H9 (cell line): ENCODE results near the gene ZNF823. TPM values are rescaled to one million over a fixed set of nuclear protein-coding genes. Genes with fewer than 3 reads are reported as not detected.

Experiments used
- DNase-seq: peaks from one replicate; pipeline ENCODE4 v3.0.0-alpha.2; 2017
- H2AFZ ChIP-seq: one replicate; pipeline ENCODE4 v1.6.1; 2013; ENCODE audit warnings: mild to moderate bottlenecking, low read length, control low read depth, moderate library complexity
- H2AK5ac ChIP-seq: 2 replicates; pipeline ENCODE4 v1.6.1; 2013; ENCODE audit warnings: low read length, control low read depth, mixed read lengths; ENCODE audit not compliant: insufficient read length
- H2BK120ac ChIP-seq: one replicate; pipeline ENCODE4 v1.6.1; 2013; ENCODE audit warnings: low read depth, mild to moderate bottlenecking, low read length, control low read depth, inconsistent platforms; ENCODE audit not compliant: poor library complexity, severe bottlenecking
- H2BK12ac ChIP-seq: 2 replicates; pipeline ENCODE4 v1.6.1; 2013; ENCODE audit warnings: low read length, control low read depth, mixed read lengths, low read depth; ENCODE audit not compliant: insufficient read length
- H2BK15ac ChIP-seq: 2 replicates; pipeline ENCODE4 v1.6.1; 2013; ENCODE audit warnings: low read depth, low read length, control low read depth
- H2BK20ac ChIP-seq: one replicate; pipeline ENCODE4 v1.6.1; 2013; ENCODE audit warnings: low read depth, mild to moderate bottlenecking, low read length, control low read depth, inconsistent platforms; ENCODE audit not compliant: poor library complexity, severe bottlenecking
- H2BK5ac ChIP-seq: 2 replicates; pipeline ENCODE4 v1.6.1; 2013; ENCODE audit warnings: low read length, control low read depth, mixed read lengths; ENCODE audit not compliant: insufficient read length
- H3K14ac ChIP-seq: 2 replicates; pipeline ENCODE4 v1.6.1; 2013; ENCODE audit warnings: low read length, control low read depth; ENCODE audit not compliant: insufficient read depth
- H3K18ac ChIP-seq: 2 replicates; pipeline ENCODE4 v1.6.1; 2013; ENCODE audit warnings: low read depth, mild to moderate bottlenecking, mixed read lengths, low read length, control low read depth; ENCODE audit not compliant: insufficient read length
- H3K23ac ChIP-seq: 2 replicates; pipeline ENCODE4 v1.6.1; 2013; ENCODE audit warnings: low read length, control low read depth, mixed read lengths, low read depth; ENCODE audit not compliant: insufficient read length
- H3K23me2 ChIP-seq: 2 replicates; pipeline ENCODE4 v1.6.1; 2013; ENCODE audit warnings: low read depth, mild to moderate bottlenecking, mixed read lengths, low read length, control low read depth; ENCODE audit not compliant: insufficient read length, poor library complexity, severe bottlenecking
- H3K27ac ChIP-seq: 2 replicates; pipeline ENCODE4 v1.5.1; 2013; ENCODE audit warnings: low read length, control low read depth, mixed read lengths, low read depth; ENCODE audit not compliant: insufficient read length
- H3K27me3 ChIP-seq: 2 replicates; pipeline ENCODE4 v1.6.1; 2013; ENCODE audit warnings: low read length, control low read depth, inconsistent platforms; ENCODE audit not compliant: insufficient read depth
- H3K4ac ChIP-seq: 2 replicates; pipeline ENCODE4 v1.6.1; 2013; ENCODE audit warnings: low read depth, mild to moderate bottlenecking, control low read depth, inconsistent platforms, low read length, moderate library complexity
- H3K4me1 ChIP-seq: 2 replicates; pipeline ENCODE4 v1.6.1; 2013; ENCODE audit warnings: low read length, control low read depth, inconsistent platforms; ENCODE audit not compliant: insufficient read depth
- H3K4me2 ChIP-seq: 2 replicates; pipeline ENCODE4 v1.6.1; 2013; ENCODE audit warnings: low read length, control low read depth, mixed read lengths; ENCODE audit not compliant: insufficient read length, insufficient read depth
- H3K56ac ChIP-seq: 2 replicates; pipeline ENCODE4 v1.6.1; 2013; ENCODE audit warnings: low read depth, mild to moderate bottlenecking, mixed read lengths, low read length, control low read depth; ENCODE audit not compliant: insufficient read length
- H3K79me1 ChIP-seq: 2 replicates; pipeline ENCODE4 v1.6.1; 2013; ENCODE audit warnings: low read depth, mild to moderate bottlenecking, moderate library complexity, low read length, control low read depth, inconsistent platforms; ENCODE audit not compliant: insufficient read depth, poor library complexity, severe bottlenecking
- H3K79me2 ChIP-seq: 2 replicates; pipeline ENCODE4 v1.6.1; 2013; ENCODE audit warnings: low read length, control low read depth, inconsistent platforms; ENCODE audit not compliant: insufficient read depth
- H3K9ac ChIP-seq: 2 replicates; pipeline ENCODE4 v1.6.1; 2013; ENCODE audit warnings: low read length, control low read depth, mixed read lengths; ENCODE audit not compliant: insufficient read length; ENCODE audit errors: extremely low read depth
- H3K9me3 ChIP-seq: one replicate; pipeline ENCODE4 v1.6.1; 2013; ENCODE audit warnings: low read depth, low read length, inconsistent platforms; ENCODE audit not compliant: control insufficient read depth
- H3T11ph ChIP-seq: one replicate; pipeline ENCODE4 v1.6.1; 2013; ENCODE audit warnings: mild to moderate bottlenecking, low read length, control low read depth, inconsistent platforms
- H4K20me1 ChIP-seq: one replicate; pipeline ENCODE4 v1.6.1; 2013; ENCODE audit not compliant: control insufficient read depth, insufficient read length, insufficient read depth
- H4K5ac ChIP-seq: 2 replicates; pipeline ENCODE4 v1.6.1; 2013; ENCODE audit warnings: low read depth, mild to moderate bottlenecking, mixed read lengths, low read length, control low read depth; ENCODE audit not compliant: insufficient read length
- H4K8ac ChIP-seq: replicated peaks from 2 replicates; pipeline ENCODE4 v1.6.1; 2013; ENCODE audit warnings: low read length, control low read depth, mixed read lengths, low read depth; ENCODE audit not compliant: insufficient read length
- H4K91ac ChIP-seq: 2 replicates; pipeline ENCODE4 v1.6.1; 2013; ENCODE audit warnings: low read depth, mild to moderate bottlenecking, moderate library complexity, mixed read lengths, low read length, control low read depth; ENCODE audit not compliant: insufficient read length
- H3K27ac Mint-ChIP-seq, 3 experiments: 2 replicates in 2 of 3; 3 replicates in 1 of 3; pipeline ENCODE4 v1.8.0; 2020 to 2021; ENCODE audit warnings: mixed read lengths in 3 of 3, mild to moderate bottlenecking in 1 of 3, moderate library complexity in 1 of 3
- H3K27me3 Mint-ChIP-seq: 2 replicates; pipeline ENCODE4 v1.8.0; 2021; ENCODE audit warnings: low read depth, mild to moderate bottlenecking, moderate library complexity, mixed read lengths
- H3K36me3 Mint-ChIP-seq, 3 experiments: 2 replicates in 2 of 3; 3 replicates in 1 of 3; pipeline ENCODE4 v1.8.0; 2020 to 2021; ENCODE audit warnings: low read depth in 3 of 3, mixed read lengths in 3 of 3; ENCODE audit not compliant: insufficient read depth in 1 of 3
- H3K4me1 Mint-ChIP-seq, 2 experiments: 2 replicates each; pipeline ENCODE4 v1.8.0; 2020; ENCODE audit warnings: mixed read lengths in 2 of 2
- H3K4me3 Mint-ChIP-seq, 2 experiments: 2 replicates in 1 of 2; 3 replicates in 1 of 2; pipeline ENCODE4 v1.8.0; 2020 to 2021; ENCODE audit warnings: mild to moderate bottlenecking in 2 of 2, mixed read lengths in 2 of 2, moderate library complexity in 1 of 2
- H3K9me3 Mint-ChIP-seq, 2 experiments: 2 replicates in 1 of 2; 3 replicates in 1 of 2; pipeline ENCODE4 v1.8.0; 2020; ENCODE audit warnings: mild to moderate bottlenecking in 2 of 2, mixed read lengths in 2 of 2, moderate library complexity in 1 of 2
- CTCF ChIP-seq: fragments of 200-600 bp; sonication (generic); conservative IDR thresholded peaks from 3 replicates; pipeline ENCODE4 v1.8.0; 2021; ENCODE audit warnings: antibody characterized with exemption, mild to moderate bottlenecking
- WGBS: extraction: QIAGEN DNeasy Blood & Tissue Kit; methylation state at CpG from one replicate; pipeline ENCODE4 v1.1.7; 2013; ENCODE audit warnings: missing lambda C conversion rate, low lambda C conversion rate, mixed read lengths; ENCODE audit not compliant: insufficient read length; ENCODE audit errors: extremely low coverage; 5-methylcytosine and 5-hydroxymethylcytosine counted together
- total RNA-seq: library from RNA; stranded (reverse); gene quantifications from 2 replicates; pipeline ENCODE4 v1.2.1, GENCODE V29; 2021

Gene ZNF823
- total RNA-seq, 1 experiment from 2014 or later: 2.5 TPM

- H3K23me2 ChIP-seq: no peaks in the 10 kb centered on the region
- H3K4me1 Mint-ChIP-seq: peaks cover 18 to 19% of the 10 kb centered on the region in 2 experiments
- H2AK5ac ChIP-seq: no peak overlapping the region
- H3K27me3 ChIP-seq: no peaks in the 10 kb centered on the region
- H3K79me2 ChIP-seq: no peaks in the 10 kb centered on the region
- no peaks in the 10 kb centered on the region for H3K9me3 ChIP-seq
- H3T11ph ChIP-seq: no peak overlapping the region
- no peak overlapping the region for H2BK120ac ChIP-seq
- no peak overlapping the region for H2BK15ac ChIP-seq
- no peak overlapping the region for H4K5ac ChIP-seq
- peaks cover 29 to 39% of the 10 kb centered on the region in 2 experiments for H3K9me3 Mint-ChIP-seq
- no peak overlapping the region for H3K9ac ChIP-seq
- peaks cover 13 to 31% (median 19%) of the 10 kb centered on the region in 3 experiments for H3K36me3 Mint-ChIP-seq
- no peaks in the 10 kb centered on the region for H3K79me1 ChIP-seq
- no peaks in the 10 kb centered on the region for H3K4me1 ChIP-seq
- no peak overlapping the region for H4K91ac ChIP-seq
- H3K4me3 Mint-ChIP-seq: peak overlapping the region in 1 of 2 experiments; percentile 12; a peak in 1 of 5 replicates
- H4K8ac ChIP-seq: no peak overlapping the region
- H3K14ac ChIP-seq: no peak overlapping the region
- H3K27me3 Mint-ChIP-seq: peaks cover 48% of the 10 kb centered on the region
- H3K23ac ChIP-seq: no peak overlapping the region
- H3K56ac ChIP-seq: no peak overlapping the region
- no peak overlapping the region for H3K27ac ChIP-seq
- H2BK12ac ChIP-seq: no peak overlapping the region
- H4K20me1 ChIP-seq: no peaks in the 10 kb centered on the region
- no peak for TF ChIP-seq CTCF
- WGBS: no CpG with 5 or more reads among the region's 11 CpGs
- H2BK5ac ChIP-seq: no peak overlapping the region
- DNase-seq: no peak
- H3K18ac ChIP-seq: no peak overlapping the region
- H2AFZ ChIP-seq: no peak overlapping the region
- H3K4me2 ChIP-seq: no peak overlapping the region
- no peak overlapping the region for H2BK20ac ChIP-seq
- H3K4ac ChIP-seq: no peak overlapping the region
- H3K27ac Mint-ChIP-seq: no peak overlapping the region
These were observed 46.5 kb downstream of the ZNF823 start for GRCh38 chr19:11692127-11692790.
